Activated effector memory CD4-positive, alpha-beta T cell treated with anti-CD3 and anti-CD28 coated beads, Interleukin-2, amount 50 U/mL, for 16 hours (primary cell): Measurements from ENCODE around the gene GPR85.
"Not testable (repeated sequence)": the region's sequence is repeated elsewhere in the genome, so short reads cannot be mapped to it uniquely, and the experiment has no call there.

Experiments
- DNase-seq: peaks from one replicate; pipeline ENCODE4 v3.0.0-alpha.2; 2020

Gene GPR85

GRCh38 chr7:113083816-113084495 lies 2.7 kb downstream of the GPR85 start:
- no peak for DNase-seq

GRCh38 chr7:113083132-113083815 lies 3.4 kb downstream of the GPR85 start:
- no peak for DNase-seq

- DNase-seq, result no peak
Measured at GRCh38 chr7:113078331-113078730, 8.3 kb downstream of the GPR85 start.

GRCh38 chr7:113076703-113077102 lies 9.9 kb downstream of the GPR85 start:
- no peak for DNase-seq

- DNase-seq, result no peak
Measured at GRCh38 chr7:113071465-113071864, 15.2 kb downstream of the GPR85 start.

- DNase-seq, result no peak
Measured at GRCh38 chr7:113062499-113062898, 24.1 kb downstream of the GPR85 start.

GRCh38 chr7:113060100-113060499 lies 26.5 kb downstream of the GPR85 start:
- no peak for DNase-seq

GRCh38 chr7:113054938-113055337 lies 31.7 kb downstream of the GPR85 start:
- no peak for DNase-seq

- DNase-seq, result not testable (repeated sequence)
Measured at GRCh38 chr7:113054272-113054671, 32.4 kb downstream of the GPR85 start.

GRCh38 chr7:113049221-113049620 lies 37.4 kb downstream of the GPR85 start:
- DNase-seq, result not testable (repeated sequence)

GRCh38 chr7:113046453-113046852 lies 40.2 kb downstream of the GPR85 start:
- DNase-seq, result no peak

- no peak for DNase-seq
Measured at GRCh38 chr7:113045379-113045778, 41.2 kb downstream of the GPR85 start.

GRCh38 chr7:113044394-113044793 lies 42.2 kb downstream of the GPR85 start:
- no peak for DNase-seq

GRCh38 chr7:113040849-113041248 lies 45.8 kb downstream of the GPR85 start:
- DNase-seq, result no peak

- no peak for DNase-seq
Measured at GRCh38 chr7:113033959-113034358, 52.7 kb downstream of the GPR85 start.
